ENCODE data around the gene TEX29.

- TF ChIP-seq ATF3 (IDR thresholded peaks at IDR 0.05) (no peak), ATF3 (CRISPR knock-in tag; conservative IDR thresholded peaks at IDR 0.05) (no peak), MAFK (IDR thresholded peaks at IDR 0.05; ENCODE audit: low read length) (no peak), YY1 (IDR thresholded peaks at IDR 0.05; ENCODE audit: borderline replicate concordance in 1 of 3, control insufficient read depth in 1 of 3, extremely low read depth in 1 of 3, insufficient read depth in 3 of 3, insufficient read length in 1 of 3, insufficient replicate concordance in 2 of 3, low read depth in 1 of 3, low read length in 2 of 3) (no peak), SMAD1 (IDR thresholded peaks at IDR 0.05; ENCODE audit: low read depth, low read length, partially characterized antibody) (no peak), POLR2AphosphoS5 (IDR thresholded peaks at IDR 0.05; ENCODE audit: control insufficient read depth, insufficient read depth, low read depth, low read length) (no peak)
- TF ChIP-seq, protein P1, sequence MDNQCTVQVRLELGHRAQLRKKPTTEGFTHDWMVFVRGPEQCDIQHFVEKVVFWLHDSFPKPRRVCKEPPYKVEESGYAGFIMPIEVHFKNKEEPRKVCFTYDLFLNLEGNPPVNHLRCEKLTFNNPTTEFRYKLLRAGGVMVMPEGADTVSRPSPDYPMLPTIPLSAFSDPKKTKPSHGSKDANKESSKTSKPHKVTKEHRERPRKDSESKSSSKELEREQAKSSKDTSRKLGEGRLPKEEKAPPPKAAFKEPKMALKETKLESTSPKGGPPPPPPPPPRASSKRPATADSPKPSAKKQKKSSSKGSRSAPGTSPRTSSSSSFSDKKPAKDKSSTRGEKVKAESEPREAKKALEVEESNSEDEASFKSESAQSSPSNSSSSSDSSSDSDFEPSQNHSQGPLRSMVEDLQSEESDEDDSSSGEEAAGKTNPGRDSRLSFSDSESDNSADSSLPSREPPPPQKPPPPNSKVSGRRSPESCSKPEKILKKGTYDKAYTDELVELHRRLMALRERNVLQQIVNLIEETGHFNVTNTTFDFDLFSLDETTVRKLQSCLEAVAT (IDR thresholded peaks at IDR 0.05): no peak
These were observed 44.9 kb downstream of the TEX29 start for GRCh38 chr13:111365149-111366005.

All from K562 (cell line).